GM19099 (cell line): Measurements from ENCODE around the gene ZNF580.

Experiments
- POLR2A ChIP-seq: IDR thresholded peaks from 3 replicates; pipeline ENCODE4 v1.6.1; 2011; ENCODE audit warnings: low read depth; ENCODE audit not compliant: insufficient read length; ENCODE audit errors: extremely low read depth

The ZNF580 gene

DNA sequence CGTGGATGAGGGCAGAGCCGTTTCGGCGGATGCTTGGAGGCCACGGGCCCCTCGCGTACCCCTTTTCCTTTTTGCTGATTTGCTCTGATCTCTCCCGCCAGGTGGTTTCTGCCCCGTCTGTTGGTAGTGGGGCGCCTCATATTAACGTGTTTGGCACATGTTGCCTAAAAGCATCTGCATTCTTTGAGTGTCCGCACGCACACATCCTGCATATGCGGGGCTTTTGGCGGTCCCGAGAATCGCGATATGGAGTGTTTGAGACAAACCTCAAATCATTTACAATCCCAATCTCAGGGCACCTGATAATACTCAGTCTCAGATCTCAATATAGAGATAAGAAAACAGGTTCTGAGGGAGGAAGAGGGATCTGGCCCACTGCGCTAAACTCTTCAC, 14.8 kb downstream of the ZNF580 start:
- TF ChIP-seq POLR2A = no peak

DNA sequence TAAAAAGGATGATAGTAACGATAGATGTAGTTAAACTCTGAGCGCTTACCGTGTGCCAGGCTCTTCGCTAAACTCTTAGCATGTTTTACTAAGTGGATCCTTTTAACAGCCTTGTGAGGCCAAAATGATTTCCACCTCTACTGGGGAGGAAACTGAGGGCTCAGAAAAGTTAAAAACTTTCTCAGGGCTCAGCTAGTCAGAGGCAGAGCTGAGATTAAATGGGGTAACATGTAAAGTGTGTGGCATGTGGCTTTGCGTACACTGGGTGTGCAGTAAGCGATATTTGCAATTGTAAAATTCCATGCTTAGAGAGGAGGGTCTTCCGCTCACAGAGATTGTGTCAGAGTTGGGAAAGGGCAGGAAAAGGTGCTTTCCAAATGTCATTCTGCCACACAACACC, 15.8 kb downstream of the ZNF580 start:
- TF ChIP-seq POLR2A = no peak

GRCh38 chr19:55656988-55657747, 16.4 kb downstream of the ZNF580 start:
- no peak for TF ChIP-seq POLR2A

DNA sequence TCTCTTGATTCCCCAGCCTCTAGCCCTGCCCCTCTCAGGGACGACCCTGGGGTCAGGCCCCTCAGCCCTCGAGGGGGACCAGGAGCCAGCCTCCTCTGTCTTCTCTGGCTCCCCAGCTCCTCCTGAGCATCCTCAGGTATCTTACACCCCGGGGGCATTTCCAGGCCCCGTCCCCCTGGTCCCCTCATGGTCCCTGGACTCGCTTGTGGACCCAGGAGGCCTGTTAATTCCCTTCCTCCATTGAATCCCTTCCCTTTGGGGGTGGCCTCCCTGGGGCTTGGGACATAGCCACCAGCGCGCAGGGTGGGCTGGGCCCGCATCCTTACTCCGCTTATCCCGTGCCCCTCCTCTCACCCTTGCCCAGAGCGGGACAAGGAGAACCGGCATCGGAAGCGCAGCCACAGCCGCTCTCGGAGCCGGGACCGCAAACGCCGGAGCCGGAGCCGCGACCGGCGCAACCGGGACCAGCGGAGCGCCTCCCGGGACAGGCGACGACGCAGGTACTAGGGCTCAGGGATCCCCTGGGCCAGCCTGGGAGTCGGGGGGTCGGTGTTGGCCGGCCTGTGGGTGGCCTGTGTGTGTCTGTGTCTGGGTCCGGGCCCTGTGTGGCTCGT, 18.2 kb downstream of the ZNF580 start:
- TF ChIP-seq POLR2A = no peak

DNA sequence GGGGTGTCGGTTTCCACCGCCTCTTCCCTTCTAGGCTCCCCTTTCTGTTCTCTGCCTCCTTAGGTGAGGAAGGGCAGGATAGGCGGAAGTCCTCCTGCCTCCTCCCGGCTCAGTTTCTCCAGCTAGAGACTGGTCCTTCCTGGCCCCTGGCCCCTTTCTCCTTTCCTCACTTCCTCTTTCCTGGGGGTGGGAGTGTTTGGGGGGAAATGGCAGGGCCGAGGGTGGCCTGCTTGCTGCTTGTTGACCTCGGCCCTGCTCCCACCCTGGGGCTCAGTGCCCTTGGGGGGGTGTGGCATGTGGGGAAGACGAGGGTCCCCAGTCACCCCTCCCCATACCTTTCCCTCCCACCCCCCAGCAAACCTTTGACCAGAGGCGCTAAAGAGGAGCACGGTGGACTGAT, 19.0 kb downstream of the ZNF580 start:
- TF ChIP-seq POLR2A = no peak

- no peak for TF ChIP-seq POLR2A
Measured at GRCh38 chr19:55660404-55660803, 19.6 kb downstream of the ZNF580 start.

- TF ChIP-seq POLR2A = no peak
Measured at GRCh38 chr19:55660991-55661390, 20.2 kb downstream of the ZNF580 start.

DNA sequence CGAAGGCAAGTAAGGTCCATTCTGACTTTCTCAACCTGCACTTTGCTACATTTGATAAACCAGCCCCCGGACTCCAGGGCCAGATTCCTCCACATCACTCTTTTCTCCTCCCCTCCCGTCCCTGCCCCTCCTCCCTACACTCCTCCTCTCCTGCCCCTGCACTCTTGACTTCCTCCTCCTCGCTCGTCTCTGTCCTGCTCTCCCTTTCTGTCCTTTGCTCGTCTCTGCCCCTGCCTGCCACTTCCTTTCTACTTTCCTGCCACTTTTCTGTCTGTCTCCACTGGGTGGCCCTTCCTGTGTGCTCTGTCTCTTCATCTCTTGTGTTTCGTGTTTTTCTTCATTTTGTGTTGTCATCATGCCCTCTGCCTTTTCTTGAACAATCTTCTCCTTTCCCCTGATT, 21.0 kb downstream of the ZNF580 start:
- TF ChIP-seq POLR2A = no peak

GRCh38 chr19:55663846-55664536, 23.2 kb downstream of the ZNF580 start:
- TF ChIP-seq POLR2A = no peak

DNA sequence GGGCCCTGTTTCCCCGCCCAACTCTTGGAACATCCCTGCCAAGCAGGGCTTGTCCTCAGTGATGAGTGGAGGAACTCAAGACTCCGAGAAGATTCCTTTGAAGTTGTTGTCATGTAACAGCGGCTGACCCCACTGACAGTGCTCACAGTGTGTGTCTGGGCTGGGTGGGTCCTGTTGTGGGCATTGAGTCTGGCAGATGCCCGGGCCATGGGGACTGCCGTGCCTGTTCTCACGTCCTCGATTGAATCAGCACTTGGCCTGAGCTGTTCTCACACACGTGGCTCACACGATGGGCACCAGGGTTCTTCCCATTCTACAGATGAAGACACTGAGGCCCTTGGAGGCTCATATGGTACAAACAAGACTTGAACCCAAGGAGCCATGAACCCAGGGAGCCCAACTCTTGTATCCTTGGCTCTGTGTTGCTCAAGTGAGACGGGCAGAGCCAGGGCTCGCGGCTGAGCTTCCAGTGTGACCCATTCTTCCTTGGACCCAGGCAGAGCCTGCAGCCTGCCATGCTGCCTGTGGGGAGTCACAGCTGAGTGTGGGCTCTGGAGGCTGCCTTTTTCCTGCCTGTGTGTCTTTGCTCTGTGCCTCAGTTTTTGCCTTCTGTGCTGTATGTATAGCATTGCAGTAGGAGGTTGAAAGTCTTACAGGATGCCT, 25.7 kb downstream of the ZNF580 start:
- TF ChIP-seq POLR2A = no peak

DNA sequence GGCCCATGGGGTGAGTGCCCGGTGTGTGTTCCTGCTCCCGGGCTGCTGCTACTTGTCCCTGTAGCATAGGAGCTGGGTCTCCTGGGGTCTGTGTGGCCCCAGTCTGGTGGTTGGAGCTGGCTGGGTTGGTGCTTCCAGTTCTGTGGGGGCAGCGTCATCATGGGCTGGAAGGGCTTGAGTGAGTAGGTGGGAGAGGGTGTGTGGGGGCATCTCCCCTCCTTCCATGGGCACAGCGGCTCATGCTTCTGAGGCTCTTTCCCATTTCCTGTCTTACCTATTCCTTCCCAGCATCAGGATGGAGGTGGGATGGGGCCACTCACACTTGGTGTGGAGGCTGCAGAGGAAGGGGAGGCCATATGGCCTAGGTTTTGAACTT, 26.2 kb downstream of the ZNF580 start:
- TF ChIP-seq POLR2A = no peak

- no peak for TF ChIP-seq POLR2A
Measured at GRCh38 chr19:55667511-55667910, 26.7 kb downstream of the ZNF580 start.

DNA sequence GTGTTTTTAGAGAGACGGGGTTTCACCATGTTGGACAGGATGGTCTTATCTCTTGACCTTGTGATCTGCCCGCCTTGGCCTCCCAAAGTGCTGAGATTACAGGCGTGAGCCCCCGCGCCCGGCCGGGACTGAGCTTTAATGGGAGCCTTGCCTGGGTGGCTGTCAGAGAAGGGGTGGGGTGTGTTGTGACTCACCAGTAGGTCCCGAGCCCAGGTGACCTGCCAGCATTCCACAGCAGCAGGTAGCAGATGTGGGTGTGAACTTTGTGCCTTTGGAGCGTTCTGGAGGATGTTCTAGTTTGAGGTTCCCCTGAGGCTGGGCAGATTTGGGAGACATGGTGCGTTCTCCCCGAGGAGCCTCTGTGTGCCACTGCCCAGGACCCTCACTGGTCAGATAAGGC, 27.2 kb downstream of the ZNF580 start:
- no peak for TF ChIP-seq POLR2A

GRCh38 chr19:55668603-55669348, 28.0 kb downstream of the ZNF580 start:
- TF ChIP-seq POLR2A = no peak
